Measurements from ENCODE around the gene BPIFB1. TPM values are rescaled to one million over a fixed set of nuclear protein-coding genes. Genes with fewer than 3 reads are reported as not detected.

BPIFB1 gene
- total RNA-seq, 1 donor from 2014 or later = 8.3 TPM

DNA sequence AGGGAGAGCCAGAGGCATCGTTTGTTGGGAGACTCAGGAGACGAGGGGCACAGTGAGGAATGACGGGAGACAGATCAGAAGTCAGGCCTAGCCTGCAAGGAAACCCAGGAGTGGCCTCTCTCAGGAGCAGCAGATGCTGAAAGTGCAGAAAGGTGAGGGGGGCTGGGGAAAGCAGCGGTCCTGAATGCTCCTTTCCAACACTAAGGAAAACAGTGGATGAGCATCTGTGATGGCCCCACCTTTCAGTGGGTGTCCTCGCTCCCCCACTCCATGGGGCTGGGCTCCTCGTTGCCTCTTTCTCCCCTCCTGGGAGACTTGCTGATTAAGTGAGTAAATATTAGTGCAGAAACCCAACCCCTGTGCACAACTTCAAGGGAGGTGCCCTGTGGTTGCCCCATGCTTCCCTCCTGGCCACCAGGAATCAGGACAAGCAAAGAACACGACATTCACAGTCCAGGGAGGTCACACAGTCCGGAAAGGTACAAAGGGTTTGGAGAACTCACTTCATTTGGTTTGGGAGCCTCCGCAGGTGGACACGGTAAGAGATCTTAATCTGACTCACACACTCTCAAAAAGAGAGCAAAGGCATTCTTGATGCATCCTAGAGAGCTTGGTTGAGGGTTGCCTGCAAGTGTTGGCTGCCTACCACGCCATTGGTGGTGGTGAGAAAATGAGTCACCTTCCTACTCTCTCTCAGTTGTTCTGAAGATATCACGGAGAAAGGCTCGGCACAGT lies 9.7 kb upstream of the BPIFB1 start:
- no peak for ATAC-seq

DNA sequence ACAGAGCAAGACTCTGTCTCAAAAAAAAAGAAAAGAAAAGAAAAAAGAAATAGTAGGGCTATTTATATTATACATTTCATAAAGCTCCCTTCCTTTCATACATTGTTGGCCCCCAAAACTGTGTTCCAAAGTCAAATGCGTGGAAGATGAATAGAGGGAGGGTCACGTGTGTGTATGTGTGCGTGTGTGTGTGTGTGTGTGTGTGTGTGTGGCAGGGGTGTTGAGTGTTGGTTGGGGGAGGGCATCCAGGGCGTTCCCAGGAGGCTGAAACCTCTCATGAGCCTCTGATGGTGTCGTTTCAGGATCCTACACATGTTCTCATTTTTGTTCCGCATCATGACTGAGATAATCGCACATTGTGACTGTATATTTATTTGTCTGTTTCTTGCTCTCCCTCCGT lies 7.8 kb upstream of the BPIFB1 start:
- no peak for ATAC-seq

DNA sequence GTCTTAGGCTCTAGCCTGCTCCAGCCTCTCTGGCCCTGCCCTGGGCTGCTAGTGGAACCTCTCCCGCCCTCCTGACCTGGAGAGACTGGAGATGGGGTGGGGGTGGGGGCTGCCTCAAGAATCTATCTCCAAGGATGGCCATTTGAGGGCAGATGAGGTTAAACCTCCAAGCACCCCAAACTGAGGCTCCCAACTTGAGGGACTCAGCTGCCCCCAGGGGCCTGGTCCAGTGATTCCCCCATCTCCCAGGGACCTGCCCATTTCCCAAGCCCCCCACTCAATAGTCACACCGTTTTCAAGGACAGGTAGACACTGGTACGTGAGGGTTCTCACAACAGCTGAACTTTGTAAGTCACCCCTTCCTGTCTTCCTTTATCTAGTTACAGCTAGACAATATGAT lies 7.1 kb upstream of the BPIFB1 start:
- ATAC-seq = no peak

DNA sequence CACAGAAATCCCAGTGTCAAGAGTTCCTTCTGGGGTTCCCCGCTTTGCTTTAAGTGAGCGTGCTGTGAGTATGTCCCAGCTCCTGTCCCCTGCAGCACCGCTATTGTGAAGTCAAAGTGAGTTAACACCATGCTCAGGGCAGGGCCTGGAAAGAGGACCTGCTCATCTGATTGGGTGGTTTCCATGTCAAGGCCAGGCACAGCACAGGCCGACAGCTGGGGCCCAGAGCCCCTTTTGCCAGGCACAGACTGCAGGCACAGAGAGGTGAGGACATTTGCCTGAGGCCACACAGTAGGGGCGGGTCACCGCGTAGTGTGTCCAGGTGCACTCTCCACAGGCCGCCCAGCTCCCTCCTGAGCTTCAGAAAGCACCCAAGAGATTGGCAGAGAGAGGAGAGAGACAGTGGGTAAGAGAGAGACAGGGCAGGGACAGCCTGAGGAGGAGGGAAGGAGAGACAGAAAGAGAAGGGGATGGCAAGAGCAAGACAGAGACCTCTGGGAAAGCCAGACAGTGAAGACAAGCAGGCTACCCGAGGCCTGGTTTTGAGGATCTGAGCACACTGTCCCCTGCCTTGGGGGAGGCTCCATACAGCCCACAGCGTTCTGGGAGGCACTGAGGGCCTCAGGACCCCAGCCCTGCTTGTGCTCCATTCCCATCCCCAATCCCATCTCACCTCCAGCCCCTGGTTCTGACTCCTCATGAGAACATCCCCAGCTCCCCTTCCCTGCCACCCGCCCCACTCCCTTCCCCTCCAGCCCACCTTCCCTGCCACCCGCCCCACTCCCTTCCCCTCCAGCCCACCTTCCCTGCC lies 6.5 kb upstream of the BPIFB1 start:
- no peak for ATAC-seq

DNA sequence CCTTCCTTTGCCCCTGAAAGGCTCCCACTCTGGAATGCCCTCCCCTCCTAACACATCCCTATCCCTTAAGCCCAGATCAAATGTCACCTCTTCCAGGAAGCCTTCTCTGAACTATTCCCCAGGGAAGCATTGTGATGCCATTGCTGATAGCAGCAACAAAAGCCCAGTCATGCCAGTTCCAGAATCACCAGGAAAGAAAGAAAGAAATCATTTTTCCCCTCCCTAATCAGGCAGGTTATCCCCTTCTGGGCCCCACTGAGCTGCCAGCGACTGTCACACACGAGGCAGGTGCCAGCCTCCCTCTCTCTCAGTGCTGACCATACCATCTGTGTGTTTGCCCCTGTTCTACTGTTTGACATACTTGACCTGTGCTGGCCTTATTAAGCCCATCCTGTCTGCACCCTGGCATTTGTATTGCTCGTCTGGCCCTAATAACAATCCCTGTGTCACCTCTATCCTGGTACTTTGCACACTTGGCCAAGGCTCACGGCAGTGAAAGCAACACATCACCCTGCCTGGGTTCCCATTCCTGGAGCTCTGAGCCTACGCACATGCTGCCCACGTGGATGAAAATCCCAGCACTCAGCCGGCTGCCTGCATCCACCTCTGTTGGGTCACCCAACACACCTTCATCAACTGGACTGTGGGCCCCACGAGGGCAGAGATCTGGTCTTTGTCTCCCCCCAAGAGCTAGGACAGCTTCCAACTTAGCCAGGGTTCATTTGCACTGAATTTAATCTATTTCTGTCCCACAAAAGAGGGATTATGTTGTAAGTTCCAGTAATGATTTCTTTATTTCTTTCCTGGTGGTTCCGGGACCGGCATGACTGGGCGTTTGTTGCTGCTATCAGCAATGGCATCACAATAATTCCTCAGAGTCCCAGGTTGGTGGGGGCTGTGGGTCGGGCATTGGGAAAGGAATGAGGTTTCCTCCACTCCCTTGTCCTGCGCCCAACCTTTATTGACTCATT lies 5.3 kb upstream of the BPIFB1 start:
- no peak for ATAC-seq

DNA sequence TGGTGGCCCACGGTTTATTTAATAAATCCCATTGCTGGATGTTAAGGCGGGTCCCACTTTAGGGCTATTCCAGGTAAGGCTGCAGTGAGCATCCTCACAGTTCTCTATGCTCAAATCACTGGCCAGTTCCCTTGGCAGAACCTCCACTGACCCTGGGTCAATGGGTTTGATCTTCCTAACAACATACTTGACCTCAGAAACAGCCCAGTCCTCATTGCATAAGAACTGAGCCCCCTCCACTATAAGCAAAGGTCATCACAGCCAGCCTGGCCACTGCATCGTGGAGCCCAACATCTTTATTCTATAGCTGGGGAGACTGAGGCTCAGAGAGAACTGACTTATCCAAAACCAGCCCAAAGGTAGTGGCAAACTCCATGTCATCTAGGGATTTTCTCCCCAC lies 4.3 kb upstream of the BPIFB1 start:
- no peak for ATAC-seq

DNA sequence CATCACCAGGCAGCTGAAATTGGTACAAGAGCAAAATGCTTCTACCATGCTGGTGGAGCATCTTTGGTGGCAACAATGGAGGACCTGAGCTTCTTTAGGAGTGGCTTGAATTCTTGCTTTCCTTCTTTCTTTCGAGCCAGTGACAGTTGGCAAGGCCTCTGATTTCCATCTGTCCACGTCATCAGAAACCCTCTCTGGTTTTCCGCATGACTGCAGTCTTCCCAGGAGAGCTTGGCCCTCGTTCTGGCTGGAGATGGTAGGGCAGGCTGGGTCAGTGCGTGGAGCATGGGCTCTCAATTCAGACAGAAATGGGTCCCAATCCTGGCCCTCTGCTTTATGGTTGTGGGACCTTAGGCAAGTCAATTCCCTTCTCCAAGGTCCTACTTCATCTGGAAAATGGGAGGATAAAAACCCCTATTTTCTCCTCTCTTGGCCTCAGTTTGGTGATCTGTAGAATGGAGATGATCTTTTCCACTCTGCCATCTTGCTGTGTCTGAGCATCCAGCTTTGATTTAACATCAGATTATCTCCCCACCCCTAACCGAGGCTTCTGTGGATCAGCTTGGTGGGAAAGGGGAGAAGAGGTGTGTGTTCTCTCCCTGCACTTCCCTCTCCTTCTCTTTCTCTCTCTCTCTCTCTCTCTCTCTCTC lies 3.6 kb upstream of the BPIFB1 start:
- no peak for ATAC-seq

DNA sequence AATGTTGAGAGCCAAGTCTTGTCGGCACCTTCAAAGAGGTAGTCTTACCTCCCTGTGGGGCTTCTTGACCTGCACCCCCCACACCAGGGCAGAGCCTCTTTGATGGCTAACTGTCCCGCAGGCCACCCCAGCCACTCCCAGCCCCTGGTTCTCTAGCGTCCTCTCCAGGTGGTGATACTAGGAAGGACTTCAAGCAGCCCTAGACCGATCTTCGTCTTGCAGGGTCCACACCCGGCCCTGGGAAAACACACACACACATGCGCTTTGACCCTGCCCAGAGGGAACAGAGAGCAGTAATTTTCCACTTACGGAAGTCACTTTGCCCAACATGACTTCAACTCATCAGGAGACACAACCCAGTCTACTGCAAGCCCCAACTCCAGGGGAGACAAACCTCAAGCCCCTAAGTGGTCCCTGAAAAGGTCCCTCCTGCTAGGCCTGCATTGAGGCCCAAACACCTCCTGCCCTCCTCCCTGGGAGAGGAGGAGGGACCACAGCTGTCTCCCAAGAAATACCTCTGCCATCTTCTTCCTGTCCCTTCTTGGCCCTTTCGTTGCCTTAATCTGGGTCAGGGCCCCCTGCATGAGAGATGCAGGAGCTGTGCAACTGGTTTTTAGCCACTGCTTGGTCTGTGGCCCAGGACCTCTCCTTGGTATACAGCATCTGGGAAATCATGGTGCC lies 2.9 kb upstream of the BPIFB1 start:
- no peak for ATAC-seq

DNA sequence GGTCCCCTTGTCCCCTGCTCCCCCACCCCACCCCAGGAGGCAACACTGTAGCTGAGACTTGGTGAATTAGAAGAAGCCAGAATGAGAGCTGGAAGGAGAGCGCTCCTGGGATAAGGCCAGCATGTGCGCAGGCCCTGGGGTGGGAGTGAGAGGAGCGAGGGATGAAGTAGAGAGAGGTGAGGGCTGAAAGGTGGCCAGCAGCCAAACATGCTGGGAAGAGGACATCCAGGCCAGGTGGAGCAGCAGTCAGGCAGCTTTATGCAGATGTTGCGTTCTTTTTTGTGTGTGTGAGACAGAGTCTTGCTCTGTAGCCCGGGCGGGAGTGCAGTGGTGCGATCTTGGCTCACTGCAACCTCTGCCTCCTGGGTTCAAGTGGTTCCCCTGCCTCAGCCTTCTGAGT lies 2.2 kb upstream of the BPIFB1 start:
- ATAC-seq = no peak

DNA sequence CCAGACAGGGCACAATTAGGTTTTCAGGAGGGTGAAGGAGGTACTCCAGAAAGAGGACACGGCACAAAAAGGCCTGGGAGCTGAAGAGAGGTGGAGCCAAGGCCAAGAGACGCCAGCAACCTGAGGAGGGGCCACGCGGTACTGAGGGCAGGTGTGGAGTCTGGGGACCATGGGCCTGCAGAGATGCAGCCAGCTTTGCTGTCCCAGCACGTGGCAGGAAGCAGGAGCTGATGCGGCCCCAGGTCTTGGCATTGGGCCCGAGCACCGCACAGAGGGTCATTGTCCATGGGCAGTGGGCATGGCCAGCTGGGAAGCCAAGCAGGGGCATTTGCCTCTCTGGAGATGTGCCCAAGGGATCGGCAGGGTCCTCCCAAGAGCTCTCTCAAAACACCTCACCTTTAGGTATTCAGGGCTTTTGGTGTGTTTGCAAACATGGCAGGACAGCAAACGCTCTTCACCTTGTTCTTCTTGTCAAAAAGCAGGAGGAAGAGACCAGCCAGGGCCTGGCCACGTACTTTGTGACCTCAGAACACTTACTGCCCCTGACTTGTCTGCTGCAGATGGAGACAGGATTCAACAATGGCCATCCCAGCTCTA lies 1.4 kb upstream of the BPIFB1 start:
- no peak for ATAC-seq

DNA sequence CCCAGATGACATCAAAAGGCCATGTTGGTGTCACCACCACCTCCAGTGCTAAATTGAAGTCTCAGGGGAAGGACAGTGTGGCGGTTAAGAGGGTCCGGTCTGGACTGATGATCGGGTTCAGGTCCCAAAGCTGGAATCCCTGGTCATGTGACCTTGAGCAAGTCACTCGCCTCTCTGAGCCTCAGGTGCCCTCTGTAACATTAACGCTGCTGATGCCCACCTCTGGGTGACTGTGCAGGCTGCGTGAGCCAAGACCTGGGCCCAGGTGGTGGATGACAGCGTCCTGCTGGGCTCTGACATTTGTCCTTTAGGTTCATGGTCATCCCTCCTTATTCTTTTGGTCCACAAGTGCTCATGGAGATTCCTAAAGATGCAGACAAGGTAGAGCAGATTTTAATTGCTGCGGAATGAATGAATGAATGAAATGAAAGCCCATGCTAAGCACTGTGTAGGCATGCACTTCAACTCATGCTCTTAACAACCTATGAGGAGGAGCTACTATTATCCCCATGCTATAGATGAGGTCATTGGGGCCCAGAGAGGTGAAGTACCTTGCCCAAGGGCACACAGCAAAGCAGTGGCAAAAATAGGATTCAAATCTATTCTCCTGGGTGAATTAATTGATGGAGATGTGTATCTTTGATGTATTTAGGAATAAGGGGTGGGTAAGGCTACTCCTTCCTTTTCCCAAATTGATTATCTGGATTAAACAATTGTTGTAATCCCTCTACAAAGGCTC lies 649 bp upstream of the BPIFB1 start:
- no peak for ATAC-seq

DNA sequence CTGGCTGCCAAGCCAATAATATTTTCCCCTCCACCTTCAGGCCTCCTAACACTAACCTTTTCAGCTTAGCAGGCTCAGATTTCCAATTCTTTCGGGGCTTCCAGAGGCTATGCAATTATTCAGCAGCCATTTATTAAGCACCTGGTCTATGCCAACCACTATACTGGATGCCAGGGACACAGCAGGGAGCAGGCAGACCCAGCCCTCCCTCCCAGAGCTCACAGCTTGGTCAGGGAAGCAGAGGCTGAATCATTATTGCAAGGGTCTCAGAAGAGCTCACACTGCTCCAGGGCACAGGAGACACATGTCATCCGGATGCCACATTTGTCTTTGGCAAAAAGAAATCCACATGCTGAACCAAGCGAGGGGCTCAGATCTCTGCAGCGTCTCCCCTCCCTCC lies 1.3 kb downstream of the BPIFB1 start:
- ATAC-seq = no peak

DNA sequence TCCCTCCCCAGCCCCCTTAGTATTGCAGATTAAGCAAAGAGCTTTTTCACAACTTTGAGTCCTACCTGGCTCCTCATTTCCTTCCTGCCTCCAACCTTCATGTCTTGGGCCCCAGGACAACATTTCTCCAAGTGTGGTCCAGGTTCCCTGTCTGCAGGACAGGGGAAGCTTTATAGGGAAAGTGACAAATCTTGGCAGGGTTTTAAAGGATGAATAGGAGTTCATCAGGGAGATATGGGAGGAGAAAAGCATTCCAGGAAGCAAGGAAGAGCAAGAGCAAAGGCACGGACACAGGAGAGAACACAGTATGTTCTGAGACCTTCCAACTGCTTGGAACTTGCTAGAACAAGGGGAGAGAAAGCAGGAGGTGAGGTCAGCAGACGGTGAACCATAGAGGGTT lies 1.9 kb downstream of the BPIFB1 start:
- no peak for ATAC-seq

DNA sequence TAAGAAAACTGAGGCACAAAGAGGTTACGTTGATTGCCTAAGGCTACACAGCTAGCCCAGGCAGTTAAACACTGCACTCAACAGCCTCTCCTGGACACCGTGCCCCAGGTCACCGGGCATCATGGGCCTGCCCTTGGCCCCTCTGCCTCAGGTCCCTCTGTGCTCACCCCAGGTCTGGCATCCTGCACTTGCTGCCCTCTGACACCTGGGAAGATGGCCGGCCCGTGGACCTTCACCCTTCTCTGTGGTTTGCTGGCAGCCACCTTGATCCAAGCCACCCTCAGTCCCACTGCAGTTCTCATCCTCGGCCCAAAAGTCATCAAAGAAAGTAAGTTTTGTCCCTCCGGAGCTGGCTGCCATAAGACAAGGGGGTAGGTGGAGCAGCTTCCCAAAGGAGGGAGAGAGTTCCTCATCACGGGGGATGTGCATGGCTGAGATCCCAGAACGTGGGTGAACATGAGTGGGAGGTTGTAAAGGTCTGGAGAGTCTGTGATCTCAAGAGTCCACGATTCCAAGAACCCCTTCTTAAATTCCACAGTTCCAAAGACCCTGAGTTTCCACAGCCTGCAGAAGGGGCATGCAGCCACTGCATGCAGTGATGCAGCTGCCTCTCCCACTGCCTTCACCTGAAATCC lies 3.0 kb downstream of the BPIFB1 start:
- no peak for ATAC-seq

DNA sequence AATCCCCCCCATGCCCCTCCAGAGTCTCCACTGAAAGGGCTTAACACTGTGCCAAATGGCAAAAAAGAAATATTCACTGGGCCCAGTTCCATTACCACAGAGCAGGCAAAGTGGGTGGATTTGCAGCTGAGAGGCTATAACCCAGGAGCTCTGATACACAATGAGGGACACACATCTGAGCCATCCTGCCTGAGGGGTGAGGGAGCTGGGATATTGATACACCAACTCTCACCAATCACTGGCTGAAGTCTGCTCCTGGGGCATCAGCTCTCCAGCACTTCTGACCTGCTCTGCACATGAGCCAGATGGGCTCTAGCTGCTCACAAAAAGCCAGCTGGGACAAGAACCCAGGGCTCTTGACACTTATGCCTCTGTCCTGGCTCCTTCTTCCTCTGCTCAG lies 4.9 kb downstream of the BPIFB1 start:
- no peak for ATAC-seq

DNA sequence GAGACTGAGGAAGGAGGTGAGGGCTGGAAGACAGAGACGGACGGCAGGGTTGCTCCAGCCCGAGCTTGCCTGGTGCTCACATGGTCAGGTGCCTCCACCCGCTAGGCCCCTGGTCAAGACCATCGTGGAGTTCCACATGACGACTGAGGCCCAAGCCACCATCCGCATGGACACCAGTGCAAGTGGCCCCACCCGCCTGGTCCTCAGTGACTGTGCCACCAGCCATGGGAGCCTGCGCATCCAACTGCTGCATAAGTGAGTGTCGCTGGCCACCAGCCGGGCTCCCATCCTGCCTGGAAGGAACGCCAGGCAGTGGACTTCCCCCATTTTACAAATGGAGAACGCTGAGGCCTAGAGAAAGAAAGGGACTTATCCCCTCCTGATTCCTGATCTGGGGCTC lies 7.8 kb downstream of the BPIFB1 start:
- no peak for ATAC-seq

DNA sequence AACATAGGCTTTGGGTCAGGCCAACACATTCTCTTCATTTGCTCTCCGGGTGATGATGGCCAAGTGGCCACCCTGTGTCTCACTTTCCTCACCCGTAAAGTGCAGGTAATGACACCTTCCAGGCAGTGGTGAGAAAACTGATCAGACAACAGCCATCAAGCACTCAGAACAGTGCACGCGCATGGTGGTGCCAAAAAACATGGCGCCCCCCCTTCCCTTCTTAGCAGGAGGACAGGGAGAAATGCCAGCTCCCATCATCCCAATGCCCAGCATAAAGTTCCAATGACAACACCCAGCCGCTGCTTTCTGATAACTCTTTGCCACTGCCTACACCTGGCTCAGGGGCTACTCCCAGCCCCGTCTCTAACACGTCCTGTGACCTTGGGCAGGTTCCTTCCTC lies 8.4 kb downstream of the BPIFB1 start:
- no peak for ATAC-seq

DNA sequence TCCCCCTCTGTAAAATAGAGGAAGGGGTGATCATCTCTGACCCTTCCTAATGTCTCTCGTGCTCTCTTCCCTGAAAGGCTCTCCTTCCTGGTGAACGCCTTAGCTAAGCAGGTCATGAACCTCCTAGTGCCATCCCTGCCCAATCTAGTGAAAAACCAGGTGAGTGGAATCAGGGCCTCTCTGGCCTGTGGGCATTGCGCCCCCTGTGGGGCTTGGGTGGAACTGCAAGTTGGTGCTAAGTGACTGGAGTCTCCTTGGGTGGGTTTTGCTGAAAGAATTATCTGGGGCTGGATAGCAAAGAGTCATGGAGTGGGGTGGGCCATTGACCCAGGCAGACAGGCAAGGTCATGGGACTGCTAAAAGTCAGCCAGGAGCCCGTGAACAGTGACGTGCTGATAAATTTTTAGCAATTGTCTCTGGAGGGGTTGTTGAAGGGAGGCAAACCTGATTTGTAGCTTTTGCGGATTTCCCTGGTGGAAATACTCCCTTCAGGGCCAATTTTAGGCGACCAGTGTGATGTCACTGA lies 8.9 kb downstream of the BPIFB1 start:
- peak; percentile 52 for ATAC-seq

DNA sequence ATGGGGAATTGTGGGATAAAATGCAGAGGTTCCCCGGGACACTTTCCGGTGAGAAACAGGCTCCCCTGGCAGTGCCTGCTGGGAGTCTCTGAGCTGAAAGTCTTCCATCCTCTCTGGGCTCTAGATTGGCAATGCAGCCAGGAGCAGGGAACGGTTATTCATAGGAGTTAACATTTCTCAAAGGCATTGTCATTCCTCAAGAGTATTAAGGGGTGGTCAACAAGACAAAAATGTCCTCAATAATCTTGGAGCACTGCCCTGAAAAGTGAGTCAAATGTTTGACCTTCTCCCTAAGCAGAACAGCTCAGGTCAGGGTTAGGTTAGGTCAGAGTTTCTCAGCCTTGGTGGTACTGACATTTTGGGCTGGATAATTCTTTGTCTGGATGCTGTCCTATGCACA lies 13.2 kb downstream of the BPIFB1 start:
- no peak for ATAC-seq

DNA sequence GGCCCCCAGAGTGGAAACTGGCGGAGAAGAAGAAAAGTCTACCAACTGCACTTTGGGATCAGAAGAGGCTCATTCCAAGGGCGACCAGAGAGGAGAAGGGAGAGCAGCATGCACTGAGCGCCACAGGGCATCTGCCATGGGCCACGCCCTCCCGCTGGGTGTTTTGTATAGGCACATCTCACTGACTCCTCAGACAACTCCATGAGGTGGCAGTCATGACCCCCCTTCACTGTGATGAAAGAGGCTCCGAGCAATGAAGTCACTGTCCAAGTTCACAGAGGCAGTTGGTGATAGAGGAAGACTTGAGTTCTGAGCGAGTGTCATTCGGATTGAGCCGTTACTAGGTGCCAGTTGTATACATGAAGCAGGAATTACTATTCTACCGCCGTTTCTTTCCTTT lies 15.4 kb downstream of the BPIFB1 start:
- ATAC-seq = peak; percentile 40
